HG02981 (cell line): ENCODE results near the gene CLCA1.

Experiments
- ATAC-seq: cut with Tn5 transposase; IDR thresholded peaks from one replicate; pipeline ENCODE4 v1.9.1; 2021; ENCODE audit warnings: mild to moderate bottlenecking, moderate library complexity; ENCODE audit not compliant: unreplicated experiment

The CLCA1 gene

DNA sequence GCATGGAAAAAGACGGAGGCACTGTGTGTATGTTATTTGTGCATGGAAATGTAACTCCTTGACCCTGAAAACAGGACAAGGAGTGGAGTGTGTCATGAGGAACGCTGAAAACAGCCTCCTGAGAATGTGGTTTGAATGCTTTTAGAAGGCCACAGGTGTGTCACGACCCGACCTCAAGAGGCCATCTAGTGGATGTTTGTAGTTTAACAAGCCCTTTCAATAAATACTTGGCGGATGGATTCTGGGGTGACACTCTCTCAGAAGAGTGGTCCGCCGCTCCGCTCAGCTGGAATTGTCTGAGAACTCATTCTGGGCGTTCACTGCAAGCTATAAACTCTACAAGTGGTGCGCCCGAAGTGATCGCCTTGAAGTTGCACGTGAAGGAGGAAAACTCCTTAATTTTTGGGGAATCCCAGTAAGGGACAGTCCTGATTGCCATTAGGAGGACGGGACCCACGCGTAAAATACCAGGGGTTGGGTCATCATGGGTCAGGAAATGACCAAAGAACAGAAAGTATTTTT is 33.5 kb downstream of the CLCA1 start:
- ATAC-seq: peak; percentile 75

GRCh38 chr1:86502721-86503405 is 34.1 kb downstream of the CLCA1 start:
- ATAC-seq: peak; percentile 42

- ATAC-seq: no peak
Observed at GRCh38 chr1:86503406-86504136, 34.8 kb downstream of the CLCA1 start.

- no peak for ATAC-seq
Observed at GRCh38 chr1:86504137-86504479, 35.4 kb downstream of the CLCA1 start.

DNA sequence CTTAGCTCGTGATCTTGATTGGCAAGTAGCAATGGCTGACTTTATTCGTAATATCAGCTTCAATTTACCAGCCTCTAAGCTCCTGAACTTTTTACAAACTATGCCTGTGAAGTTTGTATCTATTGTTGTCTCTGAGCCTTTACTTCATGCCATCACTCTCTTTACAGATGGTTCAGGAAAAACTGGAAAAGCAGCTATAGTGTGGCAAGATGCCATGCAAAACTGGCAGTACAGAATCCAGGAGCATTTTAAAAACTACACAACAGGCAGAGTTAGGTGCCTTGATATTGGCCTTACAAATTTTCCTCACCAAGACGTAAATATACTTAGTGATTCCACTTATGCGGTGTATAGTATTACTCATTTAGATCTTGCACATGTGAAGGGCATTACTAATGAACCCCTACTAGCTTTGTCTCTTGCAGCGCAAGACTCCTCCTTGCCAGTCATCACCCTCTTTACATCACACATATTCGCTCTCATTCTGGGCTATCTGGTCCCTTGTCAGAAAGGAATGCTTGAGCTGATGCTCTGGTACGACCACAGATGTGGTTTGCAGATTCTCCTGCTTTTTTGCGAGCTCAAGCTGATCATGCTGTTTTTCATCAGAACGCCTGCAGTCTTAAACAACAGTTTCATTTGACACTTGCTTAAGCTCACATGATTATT is 36.3 kb downstream of the CLCA1 start:
- no peak for ATAC-seq

- ATAC-seq: no peak
Observed at GRCh38 chr1:86505564-86505902, 36.8 kb downstream of the CLCA1 start.

- no peak for ATAC-seq
Observed at GRCh38 chr1:86507935-86508582, 39.3 kb downstream of the CLCA1 start.

DNA sequence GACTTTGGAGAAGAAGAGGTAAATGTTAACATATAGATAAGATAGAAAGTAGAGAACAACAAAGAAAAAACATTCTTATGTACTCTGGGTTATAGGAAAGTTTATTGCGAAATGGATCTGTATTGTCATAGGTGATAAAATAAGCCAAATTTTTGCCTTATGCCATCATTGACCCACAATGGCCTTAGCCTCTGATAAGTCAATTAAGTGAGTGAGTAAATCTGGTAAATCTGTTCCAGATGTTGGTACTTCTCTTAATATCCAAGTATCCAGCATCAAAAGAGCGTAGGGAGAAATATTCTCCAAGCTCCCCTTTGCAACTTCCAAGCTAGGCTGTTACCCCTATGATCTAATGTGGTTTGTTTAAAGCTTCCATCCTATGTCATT is 39.8 kb downstream of the CLCA1 start:
- no peak for ATAC-seq

- no peak for ATAC-seq
Observed at GRCh38 chr1:86515597-86515996, 46.9 kb downstream of the CLCA1 start.

- no peak for ATAC-seq
Observed at GRCh38 chr1:86516335-86516734, 47.6 kb downstream of the CLCA1 start.

- no peak for ATAC-seq
Observed at GRCh38 chr1:86517336-86517735, 48.6 kb downstream of the CLCA1 start.

GRCh38 chr1:86520789-86521521 is 52.2 kb downstream of the CLCA1 start:
- ATAC-seq: no peak

DNA sequence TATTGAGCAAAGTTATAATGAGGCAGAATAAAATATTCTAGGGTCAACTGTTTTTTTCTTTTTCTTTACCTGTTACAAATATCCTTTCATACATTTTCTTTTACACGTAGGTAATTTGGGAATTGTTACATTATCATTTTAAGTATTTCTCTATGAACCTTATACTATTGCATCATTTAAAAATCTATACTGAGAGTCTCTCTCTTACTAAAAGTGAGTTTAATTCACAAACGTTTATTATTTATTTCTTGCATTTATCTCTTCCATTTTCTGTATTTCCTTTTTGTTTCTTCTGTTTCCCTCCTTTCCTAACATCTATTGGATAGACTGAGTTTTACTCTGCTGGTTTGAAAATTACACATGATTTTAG is 52.8 kb downstream of the CLCA1 start:
- ATAC-seq: no peak

DNA sequence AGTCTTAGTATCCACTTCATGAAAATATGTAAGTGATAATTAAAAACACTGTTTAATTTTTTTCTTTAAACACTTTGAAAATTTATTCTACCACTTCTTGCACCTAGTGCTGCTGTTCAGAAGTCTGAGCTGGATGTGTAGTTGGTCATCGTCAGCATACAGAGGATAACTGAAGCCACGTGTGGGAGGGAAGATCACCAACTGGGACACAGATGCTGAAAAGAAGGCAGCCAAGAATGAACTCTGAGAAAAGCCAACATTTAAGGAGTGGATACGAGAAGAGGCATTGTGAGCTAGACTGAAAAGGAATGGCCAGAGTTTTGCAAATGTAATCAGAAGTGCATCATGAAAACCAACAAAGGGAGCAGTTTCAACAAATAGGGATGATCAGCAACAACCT is 53.5 kb downstream of the CLCA1 start:
- no peak for ATAC-seq

DNA sequence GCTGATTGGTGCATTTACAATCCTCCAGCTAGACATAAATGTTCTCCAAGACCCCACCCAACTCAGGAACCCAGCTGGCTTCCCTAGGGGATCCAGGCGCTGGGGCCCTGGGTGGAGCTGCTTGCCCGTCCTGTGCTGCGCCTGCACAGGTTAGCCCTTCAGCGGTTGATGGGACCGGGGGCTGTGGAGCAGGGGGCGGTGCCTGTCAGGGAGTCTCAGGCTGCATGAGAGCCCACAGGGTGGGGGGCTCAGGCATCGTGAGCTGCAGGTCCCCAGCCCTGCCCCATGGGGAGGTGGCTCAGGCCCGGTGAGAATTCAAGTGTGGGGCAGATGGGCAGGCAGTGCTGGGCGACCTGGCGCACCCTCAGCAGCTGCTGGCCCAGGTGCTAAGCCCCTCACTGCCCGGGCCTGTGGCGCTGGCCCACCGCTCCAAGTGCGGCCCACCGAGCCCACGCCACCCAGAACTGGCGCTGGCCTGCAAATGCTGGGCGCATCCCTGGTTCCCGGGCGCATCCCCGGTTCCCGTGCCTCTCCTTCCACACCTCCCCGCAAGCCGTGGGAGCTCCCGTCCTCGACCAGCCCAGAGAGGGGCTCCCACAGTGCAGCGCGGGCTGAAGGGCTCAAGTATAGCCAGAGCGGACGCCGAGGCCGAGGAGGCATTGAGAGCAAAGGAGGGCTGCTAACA is 55.1 kb downstream of the CLCA1 start:
- no peak for ATAC-seq

DNA sequence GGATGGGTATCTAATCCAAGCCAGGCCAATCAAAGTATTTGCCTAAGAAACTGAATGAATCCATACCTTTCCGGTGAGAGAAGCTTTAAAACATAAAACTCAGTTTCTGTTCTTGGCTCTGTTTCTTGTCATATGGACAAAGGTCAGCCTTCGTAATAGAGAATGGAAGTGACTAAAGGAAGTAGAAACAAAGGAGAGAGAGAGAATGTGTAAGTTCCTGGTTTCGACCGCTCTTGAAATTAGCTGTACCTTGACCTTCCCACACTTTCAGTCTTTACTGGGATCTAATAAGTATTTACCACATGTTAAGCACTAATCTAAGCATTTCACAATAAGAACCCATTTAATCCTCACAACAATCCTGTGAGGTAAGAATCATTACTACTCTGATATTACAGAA is 58.6 kb downstream of the CLCA1 start:
- ATAC-seq: no peak

DNA sequence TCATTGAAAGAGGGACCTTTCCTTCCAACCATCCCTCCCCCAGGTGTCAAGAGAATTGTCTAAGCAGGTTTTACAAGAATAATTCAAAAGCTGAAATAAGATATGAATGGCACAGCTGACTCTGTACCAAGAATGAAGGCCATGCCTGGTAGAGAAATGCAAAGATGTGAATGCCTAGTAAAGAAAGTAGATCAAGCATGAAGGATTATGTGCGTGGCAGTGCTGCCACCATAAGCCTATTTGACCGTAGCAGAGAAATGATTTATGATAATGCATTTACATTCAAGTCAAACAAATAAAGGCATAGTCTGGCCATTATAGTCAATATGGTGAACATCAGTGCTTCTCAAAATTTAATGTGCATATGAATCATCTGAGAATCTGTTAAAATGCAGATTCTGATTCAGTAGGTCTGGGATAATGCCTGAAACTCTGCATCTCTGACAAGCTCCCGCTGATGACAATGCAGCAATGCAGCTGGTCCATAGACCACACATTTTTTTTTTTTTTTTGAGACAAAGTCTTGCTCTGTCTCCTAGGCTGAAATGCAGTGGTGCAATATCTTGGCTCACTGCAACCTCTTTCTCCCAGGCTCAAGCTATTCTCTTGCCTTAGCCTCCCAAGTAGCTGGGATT is 61.6 kb downstream of the CLCA1 start:
- ATAC-seq: no peak

DNA sequence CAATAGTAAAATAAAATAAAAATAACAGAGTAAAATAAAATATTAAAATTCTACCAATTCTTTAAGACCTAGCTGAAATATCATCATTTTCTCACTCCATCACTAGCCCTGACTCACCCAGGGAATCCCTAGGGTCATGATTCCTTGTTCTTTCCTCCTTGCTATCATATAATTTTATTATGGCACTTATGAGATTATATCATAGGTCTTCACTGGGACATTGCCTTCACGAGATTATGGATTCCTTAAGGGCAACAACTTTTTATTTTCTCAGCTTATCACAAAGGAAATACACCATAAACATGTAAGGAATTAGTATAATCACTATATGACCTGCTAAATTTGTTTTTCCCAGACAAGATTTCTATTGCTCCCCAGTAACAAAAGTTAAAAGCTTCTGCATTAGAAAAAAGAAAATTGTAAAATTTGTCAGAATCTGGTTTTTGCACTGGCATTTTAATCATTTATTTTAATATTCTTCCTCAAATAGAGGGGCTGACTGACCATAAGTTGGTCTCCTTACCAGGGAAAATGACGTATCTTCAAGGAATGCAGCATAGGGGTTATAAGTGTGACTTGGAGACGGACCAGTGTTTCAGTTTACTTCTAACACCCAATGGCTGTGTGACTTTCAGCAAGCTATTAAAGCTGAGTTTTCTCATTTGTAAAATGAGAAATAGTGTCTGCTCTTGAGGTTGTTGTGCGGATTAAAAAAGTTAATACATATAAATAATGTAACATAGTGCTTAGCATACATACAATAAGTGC is 69.4 kb downstream of the CLCA1 start:
- ATAC-seq: no peak

- no peak for ATAC-seq
Observed at GRCh38 chr1:86538775-86539174, 70.0 kb downstream of the CLCA1 start.
